Neural progenitor cell (in vitro differentiated cells): Measurements from ENCODE around the gene SMG9. TPM values are rescaled to one million over a fixed set of nuclear protein-coding genes. Genes with fewer than 3 reads are reported as not detected.

Source experiments
- DNase-seq: peaks from one replicate; pipeline ENCODE4 v3.0.0-alpha.2; 2016; ENCODE audit warnings: low spot score
- H2AFZ ChIP-seq: fragments of 200-600 bp; sonication (generic); replicated peaks from 2 replicates; pipeline ENCODE4 v1.6.1; 2016; ENCODE audit warnings: antibody characterized with exemption
- H3F3A ChIP-seq: fragments of 200-600 bp; sonication (generic); 2 replicates; pipeline ENCODE4 v1.6.1; 2016; ENCODE audit warnings: antibody characterized with exemption, low read depth
- H3K27ac ChIP-seq: fragments of 200-600 bp; sonication (generic); 2 replicates; pipeline ENCODE4 v1.5.1; 2016; ENCODE audit warnings: mild to moderate bottlenecking
- H3K27me3 ChIP-seq: fragments of 200-600 bp; sonication (generic); 2 replicates; pipeline ENCODE4 v1.6.1; 2016; ENCODE audit warnings: mild to moderate bottlenecking, moderate library complexity
- H3K36me3 ChIP-seq: fragments of 200-600 bp; sonication (generic); 2 replicates; pipeline ENCODE4 v1.5.1; 2016
- H3K4me1 ChIP-seq: fragments of 200-600 bp; sonication (generic); 2 replicates; pipeline ENCODE4 v1.6.1; 2016; ENCODE audit warnings: mixed run types
- H3K4me2 ChIP-seq: fragments of 200-600 bp; sonication (generic); 2 replicates; pipeline ENCODE4 v1.6.1; 2016
- H3K4me3 ChIP-seq: fragments of 200-600 bp; sonication (generic); 2 replicates; pipeline ENCODE4 v1.5.1; 2016
- H3K79me2 ChIP-seq: fragments of 200-600 bp; sonication (generic); 2 replicates; pipeline ENCODE4 v1.6.1; 2016; ENCODE audit warnings: low read depth
- H3K9ac ChIP-seq: fragments of 200-600 bp; sonication (generic); 2 replicates; pipeline ENCODE4 v1.6.1; 2016
- H3K9me3 ChIP-seq: fragments of 200-600 bp; sonication (generic); 2 replicates; pipeline ENCODE4 v1.5.1; 2016; ENCODE audit warnings: low read depth
- H4K20me1 ChIP-seq: fragments of 200-600 bp; sonication (generic); 2 replicates; pipeline ENCODE4 v1.6.1; 2016; ENCODE audit warnings: low read depth
- H3K27ac Mint-ChIP-seq: 3 replicates; pipeline ENCODE4 v1.8.0; 2021; ENCODE audit warnings: mixed read lengths
- H3K27me3 Mint-ChIP-seq: 2 replicates; pipeline ENCODE4 v1.8.0; 2022; ENCODE audit warnings: low read depth, mild to moderate bottlenecking, inconsistent platforms, moderate library complexity, mixed read lengths; ENCODE audit not compliant: insufficient read depth
- H3K36me3 Mint-ChIP-seq: 3 replicates; pipeline ENCODE4 v1.8.0; 2021; ENCODE audit warnings: mixed read lengths
- H3K4me1 Mint-ChIP-seq: 3 replicates; pipeline ENCODE4 v1.8.0; 2021; ENCODE audit warnings: mixed read lengths
- H3K4me3 Mint-ChIP-seq: 3 replicates; pipeline ENCODE4 v1.8.0; 2021; ENCODE audit warnings: mild to moderate bottlenecking, moderate library complexity, mixed read lengths
- H3K9me3 Mint-ChIP-seq: 3 replicates; pipeline ENCODE4 v1.8.0; 2020; ENCODE audit warnings: mixed read lengths
- CTCF ChIP-seq: fragments of 200-600 bp; sonication (generic); IDR thresholded peaks from 2 replicates; pipeline ENCODE4 v1.5.1; 2017; ENCODE audit warnings: antibody characterized with exemption, mild to moderate bottlenecking
- EZH2 ChIP-seq: fragments of 200-600 bp; sonication (generic); IDR thresholded peaks from 2 replicates; pipeline ENCODE4 v1.6.1; 2017; ENCODE audit warnings: antibody characterized with exemption, mild to moderate bottlenecking, moderate library complexity
- EZH2phosphoT487 ChIP-seq: fragments of 200-600 bp; sonication (generic); IDR thresholded peaks from 2 replicates; pipeline ENCODE4 v1.6.1; 2017; ENCODE audit warnings: antibody characterized with exemption
- total RNA-seq: library from RNA; depleted of rRNA; stranded (reverse); fragments of >200 nt; gene quantifications from 2 replicates; pipeline ENCODE4 v1.2.3, GENCODE V29; 2015; ENCODE audit warnings: low replicate concordance

SMG9 gene
- total RNA-seq, 1 donor from 2014 or later = 33.4 TPM

- H3K9me3 ChIP-seq = no peaks in the 10 kb centered on the region
- no peak for DNase-seq
- H3K4me3 ChIP-seq = no peak overlapping the region
- Mint-ChIP-seq H3K27me3 (peaks cover 9% of the 10 kb centered on the region), H3K36me3 (no peaks in the 10 kb centered on the region), H3K27ac (peak overlapping the region; percentile 42), H3K4me3 (no peak overlapping the region), H3K4me1 (peaks cover 24% of the 10 kb centered on the region), H3K9me3 (peaks cover 4% of the 10 kb centered on the region)
- no peak overlapping the region for H3K9ac ChIP-seq
- no peak overlapping the region for H3K27ac ChIP-seq
- no peaks in the 10 kb centered on the region for H3K79me2 ChIP-seq
- no peaks in the 10 kb centered on the region for H3K36me3 ChIP-seq
- peaks cover 5% of the 10 kb centered on the region for H3F3A ChIP-seq
- peaks cover 11% of the 10 kb centered on the region for H3K27me3 ChIP-seq
- no peak overlapping the region for H3K4me2 ChIP-seq
- no peak for TF ChIP-seq EZH2
- TF ChIP-seq CTCF = no peak
- TF ChIP-seq EZH2phosphoT487 = no peak
- no peaks in the 10 kb centered on the region for H3K4me1 ChIP-seq
- no peak overlapping the region for H2AFZ ChIP-seq
- no peaks in the 10 kb centered on the region for H4K20me1 ChIP-seq
Measured at GRCh38 chr19:43704002-43704705, 50.6 kb downstream of the SMG9 start.

- Mint-ChIP-seq H3K4me1 (peaks cover 34% of the 10 kb centered on the region), H3K4me3 (peak overlapping the region; percentile 70), H3K27me3 (peaks cover 16% of the 10 kb centered on the region), H3K36me3 (no peaks in the 10 kb centered on the region), H3K27ac (peak overlapping the region; percentile 87), H3K9me3 (peaks cover 4% of the 10 kb centered on the region)
- H3K9ac ChIP-seq = no peak overlapping the region
- no peaks in the 10 kb centered on the region for H3K4me1 ChIP-seq
- H3K36me3 ChIP-seq = no peaks in the 10 kb centered on the region
- H3K27ac ChIP-seq = no peak overlapping the region
- no peaks in the 10 kb centered on the region for H3K79me2 ChIP-seq
- no peaks in the 10 kb centered on the region for H3K9me3 ChIP-seq
- TF ChIP-seq EZH2phosphoT487 = no peak
- TF ChIP-seq EZH2 = no peak
- TF ChIP-seq CTCF = no peak
- no peak overlapping the region for H3K4me2 ChIP-seq
- no peaks in the 10 kb centered on the region for H4K20me1 ChIP-seq
- H2AFZ ChIP-seq = no peak overlapping the region
- peaks cover 32% of the 10 kb centered on the region for H3K27me3 ChIP-seq
- peak; percentile 21 for DNase-seq
- no peak overlapping the region for H3K4me3 ChIP-seq
- H3F3A ChIP-seq = peaks cover 9% of the 10 kb centered on the region
Measured at GRCh38 chr19:43700395-43701000, 54.3 kb downstream of the SMG9 start.

GRCh38 chr19:43699506-43700394 is 55.0 kb downstream of the SMG9 start:
- peak overlapping the region; percentile 90 for H2AFZ ChIP-seq
- peak; percentile 91 for DNase-seq
- Mint-ChIP-seq H3K9me3 (peaks cover 4% of the 10 kb centered on the region), H3K4me1 (peaks cover 34% of the 10 kb centered on the region), H3K27ac (peak overlapping the region; percentile 87), H3K4me3 (peak overlapping the region; percentile 70), H3K27me3 (peaks cover 21% of the 10 kb centered on the region), H3K36me3 (no peaks in the 10 kb centered on the region)
- H3K4me3 ChIP-seq = peak overlapping the region; percentile 45
- H3K27ac ChIP-seq = no peak overlapping the region
- H3K9ac ChIP-seq = no peak overlapping the region
- TF ChIP-seq CTCF (peak; percentile 40), EZH2phosphoT487 (no peak)
- no peaks in the 10 kb centered on the region for H3K79me2 ChIP-seq
- no peaks in the 10 kb centered on the region for H4K20me1 ChIP-seq
- no peaks in the 10 kb centered on the region for H3K36me3 ChIP-seq
- peaks cover 9% of the 10 kb centered on the region for H3F3A ChIP-seq
- peaks cover 32% of the 10 kb centered on the region for H3K27me3 ChIP-seq
- peak overlapping the region; percentile 80 for H3K4me2 ChIP-seq
- no peaks in the 10 kb centered on the region for H3K4me1 ChIP-seq
- no peaks in the 10 kb centered on the region for H3K9me3 ChIP-seq
